Aorta (tissue), 5 donors: ENCODE results near the gene LRRC8D. TPM values are rescaled to one million over a fixed set of nuclear protein-coding genes. Genes with fewer than 3 reads are reported as not detected.

Experiments
- ATAC-seq: fragments of 200-7000 bp; cut with Tn5 transposase; one replicate; pipeline ENCODE4 v1.9.1; 2022; ENCODE audit warnings: moderate library complexity; ENCODE audit not compliant: low FRiP score
- DNase-seq, 2 donors: peaks; one replicate each; pipeline ENCODE4 v3.0.0-alpha.2; 2020
- H3K27ac ChIP-seq, 2 donors: one replicate each; pipeline ENCODE4 v1.5.1; 2013; ENCODE audit warnings: low read length in 2 of 2, mild to moderate bottlenecking in 2 of 2, moderate library complexity in 2 of 2, control low read depth in 1 of 2, inconsistent platforms in 1 of 2, low read depth in 1 of 2
- H3K27me3 ChIP-seq, 2 donors: one replicate each; pipeline ENCODE4 v1.6.1; 2013; ENCODE audit warnings: control low read depth in 1 of 2, low read length in 1 of 2, mild to moderate bottlenecking in 1 of 2, moderate library complexity in 1 of 2; ENCODE audit not compliant: insufficient read depth in 2 of 2, control insufficient read depth in 1 of 2
- H3K36me3 ChIP-seq, 2 donors: one replicate each; pipeline ENCODE4 v1.6.1; 2013; ENCODE audit warnings: control low read depth in 1 of 2, low read length in 1 of 2, mild to moderate bottlenecking in 1 of 2; ENCODE audit not compliant: insufficient read depth in 2 of 2, control insufficient read depth in 1 of 2
- H3K4me1 ChIP-seq, 2 donors: one replicate each; pipeline ENCODE4 v1.6.1; 2013; ENCODE audit warnings: low read length in 2 of 2, control low read depth in 1 of 2, mild to moderate bottlenecking in 1 of 2, moderate library complexity in 1 of 2; ENCODE audit not compliant: insufficient read depth in 2 of 2, control insufficient read depth in 1 of 2
- H3K4me3 ChIP-seq, 2 donors: one replicate each; pipeline ENCODE4 v1.5.1; 2013; ENCODE audit warnings: low read length in 2 of 2, control low read depth in 1 of 2, mild to moderate bottlenecking in 1 of 2
- H3K9me3 ChIP-seq: one replicate; pipeline ENCODE4 v1.6.1; 2013; ENCODE audit warnings: mild to moderate bottlenecking, low read length; ENCODE audit not compliant: control insufficient read depth
- WGBS, 2 donors: extraction: QIAGEN DNeasy Blood & Tissue Kit; methylation state at CpG; one replicate each; pipeline ENCODE4 v1.1.7; 2013; 5-methylcytosine and 5-hydroxymethylcytosine counted together
- intact Hi-C, 2 donors: fragments of 100-400 bp; cut with DNase I; formaldehyde crosslinking; loops; one replicate each; pipeline versions ENCODE4 v1.14.2 to v1.15.0; 2022
- polyA plus RNA-seq, 2 donors: library from polyadenylated mRNA; stranded (reverse); fragments of 200-250 nt; gene quantifications; one replicate each; pipeline ENCODE4 v1.2.3, GENCODE V29; 2013
- total RNA-seq, 2 donors: library from RNA; stranded (reverse); fragmentation: NEBNext Ultra II Directional; extraction: Animal tissue kit (Norgen Biotek cat#: 25700); gene quantifications; one replicate each; pipeline ENCODE4 v1.2.1, GENCODE V29; 2021
- donor health status: healthy with polysubstance abuse.
- donor health status: Bipolar disorder and iron deficiency.
- donor health status: DM: no; HTN: no; CAD: no.
- donor health status: DM: no; HTN: no; CAD: no.
- donor health status: DM: yes; HTN: yes; CAD: no.

The LRRC8D gene
- total and polyA plus RNA-seq, 4 donors: 0.38 to 10.3 (median 4.0) TPM

GRCh38 chr1:89929467-89930063 is 108.7 kb downstream of the LRRC8D start:
- no peak overlapping the region for H3K4me3 ChIP-seq
- 91 to 93% methylated on average over 6 of the region's 6 CpGs for WGBS, 2 donors
- H3K36me3 ChIP-seq: peaks cover 0 to 2% of the 10 kb centered on the region in 2 donors
- no peak for DNase-seq
- peaks cover 3% of the 10 kb centered on the region for H3K9me3 ChIP-seq
- no peaks in the 10 kb centered on the region for H3K4me1 ChIP-seq
- ATAC-seq: no peak
- H3K27ac ChIP-seq: no peak overlapping the region
- intact Hi-C loops: no loop called here
- no peaks in the 10 kb centered on the region for H3K27me3 ChIP-seq

- no peak overlapping the region for H3K4me3 ChIP-seq
- ATAC-seq: no peak
- intact Hi-C loops: no loop called here
- H3K9me3 ChIP-seq: peaks cover 3% of the 10 kb centered on the region
- H3K27me3 ChIP-seq: no peaks in the 10 kb centered on the region
- WGBS, 2 donors: 81 to 83% methylated on average over 2 of the region's 2 CpGs
- no peak overlapping the region for H3K27ac ChIP-seq
- no peak for DNase-seq
- no peaks in the 10 kb centered on the region for H3K4me1 ChIP-seq
- H3K36me3 ChIP-seq: peaks cover 0 to 2% of the 10 kb centered on the region in 2 donors
These were observed 109.7 kb downstream of the LRRC8D start for GRCh38 chr1:89930579-89930978.

GRCh38 chr1:89931964-89932363 is 111.1 kb downstream of the LRRC8D start:
- 37 to 62% methylated on average over 4 of the region's 4 CpGs for WGBS, 2 donors
- ATAC-seq (no peak), DNase-seq (no peak)
- H3K27me3 ChIP-seq: no peaks in the 10 kb centered on the region
- H3K4me3 ChIP-seq: no peak overlapping the region
- peaks cover 2% of the 10 kb centered on the region for H3K9me3 ChIP-seq
- intact Hi-C loops: no loop called here
- no peaks in the 10 kb centered on the region for H3K4me1 ChIP-seq
- H3K27ac ChIP-seq: no peak overlapping the region
- H3K36me3 ChIP-seq: peaks cover 0 to 2% of the 10 kb centered on the region in 2 donors

GRCh38 chr1:89932598-89933364 is 111.9 kb downstream of the LRRC8D start:
- intact Hi-C loops: no loop called here
- DNase-seq: no peak
- Histone ChIP-seq H3K9me3 (peaks cover 2% of the 10 kb centered on the region), H3K27me3 (no peaks in the 10 kb centered on the region), H3K4me3 (no peak overlapping the region), H3K4me1 (no peaks in the 10 kb centered on the region), H3K36me3 (peaks cover 0 to 2% of the 10 kb centered on the region in 2 donors), H3K27ac (no peak overlapping the region)
- 96 to 97% methylated on average over 6 of the region's 6 CpGs for whole genome bisulfite sequencing, 2 donors
- no peak for ATAC-seq

- ATAC-seq: no peak
- no peaks in the 10 kb centered on the region for H3K4me1 ChIP-seq
- H3K9me3 ChIP-seq: peaks cover 2% of the 10 kb centered on the region
- H3K36me3 ChIP-seq: peaks cover 0 to 2% of the 10 kb centered on the region in 2 donors
- intact Hi-C loops: no loop called here
- no peaks in the 10 kb centered on the region for H3K27me3 ChIP-seq
- WGBS, 2 donors: 85 to 88% methylated on average over 11 of the region's 11 CpGs
- DNase-seq: no peak
- no peak overlapping the region for H3K27ac ChIP-seq
- H3K4me3 ChIP-seq: no peak overlapping the region
These were observed 113.6 kb downstream of the LRRC8D start for GRCh38 chr1:89934461-89934860.

- WGBS, 2 donors: 81% methylated on average over 4 of the region's 4 CpGs
- Histone ChIP-seq H3K27me3 (no peaks in the 10 kb centered on the region), H3K27ac (no peak overlapping the region)
These were observed 114.4 kb downstream of the LRRC8D start for GRCh38 chr1:89935235-89935634.

GRCh38 chr1:89936694-89937093 is 115.9 kb downstream of the LRRC8D start:
- no peak overlapping the region for H3K27ac ChIP-seq

More at GRCh38 chr1:89935235-89935634, 114.4 kb downstream of the LRRC8D start:
- intact Hi-C loops: no loop called here
- no peak overlapping the region for H3K4me3 ChIP-seq
- peaks cover 0 to 2% of the 10 kb centered on the region in 2 donors for H3K36me3 ChIP-seq
- peaks cover 2% of the 10 kb centered on the region for H3K9me3 ChIP-seq
- ATAC-seq (no peak), DNase-seq (no peak)
- H3K4me1 ChIP-seq: no peaks in the 10 kb centered on the region

GRCh38 chr1:89938171-89939055 is 117.6 kb downstream of the LRRC8D start:
- intact Hi-C loops: no loop called here
- 52 to 65% methylated on average over 7 of the region's 7 CpGs for WGBS, 2 donors
- H3K4me3 ChIP-seq: no peak overlapping the region
- no peak overlapping the region for H3K27ac ChIP-seq
- DNase-seq (no peak), ATAC-seq (no peak)
- H3K36me3 ChIP-seq: no peaks in the 10 kb centered on the region
- H3K4me1 ChIP-seq: no peaks in the 10 kb centered on the region
- H3K27me3 ChIP-seq: no peaks in the 10 kb centered on the region
- no peaks in the 10 kb centered on the region for H3K9me3 ChIP-seq

More at GRCh38 chr1:89936694-89937093, 115.9 kb downstream of the LRRC8D start:
- intact Hi-C loops: no loop called here
- H3K9me3 ChIP-seq: peaks cover 2% of the 10 kb centered on the region
- H3K4me3 ChIP-seq: no peak overlapping the region
- ATAC-seq (no peak), DNase-seq (no peak)
- peaks cover 0 to 2% of the 10 kb centered on the region in 2 donors for H3K36me3 ChIP-seq
- WGBS, 2 donors: 95 to 97% methylated on average over 1 of the region's 1 CpG
- H3K27me3 ChIP-seq: no peaks in the 10 kb centered on the region
- H3K4me1 ChIP-seq: no peaks in the 10 kb centered on the region
